ENCODE measurements around the gene SCARF2.

DNA sequence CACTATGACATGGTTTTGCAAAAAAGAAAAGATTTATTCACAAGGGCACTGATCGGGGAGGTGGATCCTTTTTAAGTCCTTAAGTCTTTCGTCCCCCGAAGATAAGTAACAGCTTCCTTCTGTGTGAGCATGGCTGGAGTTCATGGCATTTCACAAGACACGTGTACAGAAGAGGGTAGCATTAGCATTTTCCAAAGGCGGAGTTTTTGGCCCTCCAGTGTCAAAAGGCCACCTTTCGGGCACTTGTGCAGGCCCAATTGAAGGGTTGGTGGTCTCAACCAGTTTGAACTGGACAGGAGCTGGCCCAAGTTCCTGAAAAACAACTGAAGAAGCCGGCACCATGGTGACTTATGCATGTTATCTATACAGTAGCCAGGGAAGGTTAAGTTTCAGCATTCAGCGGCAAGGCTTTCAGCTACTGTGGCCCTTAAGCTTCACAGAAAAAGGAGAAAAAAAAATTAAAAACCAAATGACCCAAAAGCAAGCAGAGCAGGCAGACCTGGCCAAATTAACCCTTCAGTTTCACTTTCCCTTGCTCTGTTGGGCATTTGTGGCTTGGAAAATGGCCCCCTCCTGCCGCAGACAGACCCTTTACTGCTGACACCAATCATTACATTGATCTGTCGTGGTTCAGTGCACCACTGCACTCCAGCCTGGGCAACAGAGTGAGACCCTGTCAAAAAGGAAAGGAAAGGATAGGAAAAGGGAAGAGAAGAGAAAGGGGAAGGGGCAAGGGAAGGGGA is 25.0 kb downstream of the SCARF2 start:
- TF ChIP-seq CTCF (IDR thresholded peaks at IDR 0.05) (no peak), POLR2A (IDR thresholded peaks at IDR 0.05) (no peak), EP300 (IDR thresholded peaks at IDR 0.05) (no peak)

All from tibial nerve (tissue), 4 donors.